ENCODE results near the gene PEAR1. TPM values are rescaled to one million over a fixed set of nuclear protein-coding genes. Genes with fewer than 3 reads are reported as not detected.

Gene PEAR1
- total and polyA plus RNA-seq, 2 donors (not counting 1 experiment from before 2014, with no cell fraction given): 0.03 TPM; not detected in 1

DNA sequence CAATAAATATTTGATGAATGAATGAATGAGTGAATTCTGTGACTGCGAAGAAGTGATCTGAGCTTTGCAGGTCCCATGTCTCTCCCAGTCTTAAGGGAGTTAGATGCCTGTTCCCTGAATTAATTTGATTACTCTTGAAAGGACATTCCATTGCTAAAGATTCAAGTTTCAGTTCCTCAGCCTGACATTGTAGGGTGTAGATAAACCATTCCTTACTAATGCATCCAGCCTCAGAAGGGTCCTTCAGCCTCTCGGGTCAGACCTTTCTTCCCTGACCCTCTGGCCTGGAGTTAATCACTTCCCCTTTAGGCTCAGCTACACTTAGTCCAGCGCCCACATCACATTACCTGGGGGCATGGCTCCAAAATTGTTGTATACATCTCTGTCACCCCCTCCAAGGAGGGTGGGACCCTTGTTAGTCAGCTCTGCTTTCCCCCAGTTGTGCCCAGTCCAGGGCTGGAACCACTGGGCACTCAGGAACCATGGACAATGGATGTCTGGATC, 37.2 kb upstream of the PEAR1 start:
- Histone ChIP-seq H3K4me1 (ENCODE audit: control insufficient read depth in 2 of 2, insufficient read depth in 2 of 2, low read length in 2 of 2) (peaks cover 21 to 22% of the 10 kb centered on the region in 2 donors), H3K79me2 (ENCODE audit: control insufficient read depth, insufficient read depth, low read length) (no peaks in the 10 kb centered on the region), H3K36me3 (replicated peaks in 1 of 2; ENCODE audit: control extremely low read depth in 1 of 2, control insufficient read depth in 1 of 2, extremely low read depth in 1 of 2, insufficient read depth in 2 of 2, low read length in 1 of 2) (no peaks in the 10 kb centered on the region), H3K4me2 (replicated peaks; ENCODE audit: low read depth, low read length, poor library complexity, severe bottlenecking) (no peak overlapping the region), H4K20me1 (ENCODE audit: control insufficient read depth, insufficient read depth, low read length, poor library complexity, severe bottlenecking) (no peaks in the 10 kb centered on the region), H3K4me3 (ENCODE audit: control extremely low read depth in 1 of 5, extremely low read depth in 1 of 5, insufficient read depth in 1 of 5, low read depth in 2 of 5, low read length in 4 of 5) (no peak overlapping the region), H3K27ac (ENCODE audit: low read length in 2 of 2) (no peak overlapping the region), H3K9ac (ENCODE audit: low read length) (no peak overlapping the region), H2AFZ (ENCODE audit: insufficient read depth, low read depth, low read length, poor library complexity, severe bottlenecking) (no peak overlapping the region), H3K27me3 (replicated peaks in 1 of 4; ENCODE audit: control extremely low read depth in 1 of 4, control insufficient read depth in 3 of 4, insufficient read depth in 4 of 4, low read length in 3 of 4) (peaks cover 0 to 47% (median 17%) of the 10 kb centered on the region in 4 experiments), H3K9me3 (ENCODE audit: control extremely low read depth in 1 of 3, control insufficient read depth in 2 of 3, insufficient read depth in 1 of 3, low read length in 2 of 3) (peaks cover 0 to 3% (median 0%) of the 10 kb centered on the region in 3 donors)
- intact Hi-C loops (cut with micrococcal nuclease): no loop called here
- H3K4me3 Mint-ChIP-seq: no peak overlapping the region
- H3K27ac Mint-ChIP-seq: no peak overlapping the region
- ATAC-seq (ENCODE audit: low read depth) (no peak), DNase-seq (no peak)
- ChIA-PET CTCF (interaction anchor here (1.4 to 2.8 kb wide), 2 partner anchors 11 to 166 kb away, joined by 3 to 12 read pairs; no protein-coding TSS in a partner anchor), POLR2A (no interaction called here)
- peaks cover 15% of the 10 kb centered on the region for H3K4me1 Mint-ChIP-seq
- TF ChIP-seq CTCF (IDR thresholded peaks at IDR 0.05): no peak
- no peak for TF ChIP-seq EZH2 (IDR thresholded peaks at IDR 0.05; ENCODE audit: borderline replicate concordance, insufficient read depth, low read depth, low read length, poor library complexity, severe bottlenecking)
- WGBS (ENCODE audit: insufficient coverage): 75% methylated on average over 2 of the region's 3 CpGs
- no peaks in the 10 kb centered on the region for H3K9me3 Mint-ChIP-seq (ENCODE audit: insufficient read depth)
- H3K27me3 Mint-ChIP-seq: peaks cover 61% of the 10 kb centered on the region

DNA sequence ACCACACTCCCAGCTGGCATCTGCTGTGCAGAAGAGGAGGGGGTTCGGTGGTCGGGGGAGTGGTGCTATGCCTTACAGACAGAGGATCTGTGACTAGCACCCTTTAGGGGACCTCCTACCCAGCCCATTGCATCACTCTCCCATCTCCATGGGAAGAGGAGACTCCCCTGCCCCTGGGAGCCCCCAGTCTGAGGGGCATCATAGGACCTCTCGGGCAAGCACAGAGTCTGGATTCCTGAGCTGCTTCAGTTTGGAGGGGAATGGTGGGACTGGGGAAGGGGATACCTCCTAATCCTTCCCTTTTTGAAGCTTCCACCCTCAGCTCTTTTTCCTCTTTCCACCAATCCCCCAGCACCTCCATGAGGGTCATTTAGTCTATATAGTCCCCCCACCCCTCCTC, 36.0 kb upstream of the PEAR1 start:
- Histone ChIP-seq H3K9me3 (ENCODE audit: control extremely low read depth in 1 of 3, control insufficient read depth in 2 of 3, insufficient read depth in 1 of 3, low read length in 2 of 3) (peaks cover 0 to 3% (median 0%) of the 10 kb centered on the region in 3 donors), H3K27ac (ENCODE audit: low read length in 2 of 2) (no peak overlapping the region), H2AFZ (ENCODE audit: insufficient read depth, low read depth, low read length, poor library complexity, severe bottlenecking) (no peak overlapping the region), H3K4me1 (ENCODE audit: control insufficient read depth in 2 of 2, insufficient read depth in 2 of 2, low read length in 2 of 2) (peaks cover 23 to 30% of the 10 kb centered on the region in 2 donors), H3K27me3 (replicated peaks in 1 of 4; ENCODE audit: control extremely low read depth in 1 of 4, control insufficient read depth in 3 of 4, insufficient read depth in 4 of 4, low read length in 3 of 4) (peaks cover 0 to 59% (median 28%) of the 10 kb centered on the region in 4 experiments), H4K20me1 (ENCODE audit: control insufficient read depth, insufficient read depth, low read length, poor library complexity, severe bottlenecking) (no peaks in the 10 kb centered on the region), H3K4me3 (ENCODE audit: control extremely low read depth in 1 of 5, extremely low read depth in 1 of 5, insufficient read depth in 1 of 5, low read depth in 2 of 5, low read length in 4 of 5) (no peak overlapping the region), H3K79me2 (ENCODE audit: control insufficient read depth, insufficient read depth, low read length) (no peaks in the 10 kb centered on the region), H3K9ac (ENCODE audit: low read length) (no peak overlapping the region), H3K36me3 (replicated peaks in 1 of 2; ENCODE audit: control extremely low read depth in 1 of 2, control insufficient read depth in 1 of 2, extremely low read depth in 1 of 2, insufficient read depth in 2 of 2, low read length in 1 of 2) (no peaks in the 10 kb centered on the region), H3K4me2 (replicated peaks; ENCODE audit: low read depth, low read length, poor library complexity, severe bottlenecking) (no peak overlapping the region)
- no peak for TF ChIP-seq CTCF (IDR thresholded peaks at IDR 0.05)
- no peak for TF ChIP-seq EZH2 (IDR thresholded peaks at IDR 0.05; ENCODE audit: borderline replicate concordance, insufficient read depth, low read depth, low read length, poor library complexity, severe bottlenecking)
- Mint-ChIP-seq H3K4me1 (peaks cover 18% of the 10 kb centered on the region), H3K9me3 (ENCODE audit: insufficient read depth) (no peaks in the 10 kb centered on the region), H3K27me3 (peaks cover 66% of the 10 kb centered on the region), H3K4me3 (no peak overlapping the region), H3K27ac (no peak overlapping the region)
- no CpG with 5 or more reads among the region's 3 CpGs for WGBS (ENCODE audit: insufficient coverage)
- intact Hi-C loops (cut with micrococcal nuclease): no loop called here
- no peak for DNase-seq
- CTCF ChIA-PET: interaction anchor here (0.6 to 2.8 kb wide), 4 partner anchors 19 to 167 kb away, joined by 3 to 12 read pairs (median 5); no protein-coding TSS in a partner anchor
- POLR2A ChIA-PET: no interaction called here
- no peak for ATAC-seq (ENCODE audit: low read depth)

Data from B cell (primary cell).